B cell (primary cell): ENCODE data around the gene ALG1L2.
"Not testable (repeated sequence)": the region's sequence is repeated elsewhere in the genome, so short reads cannot be mapped to it uniquely, and the experiment has no call there.

Experiments used
- EZH2 ChIP-seq: IDR thresholded peaks from 2 replicates; pipeline ENCODE4 v1.6.1; 2012; ENCODE audit warnings: borderline replicate concordance, low read depth, mild to moderate bottlenecking, moderate library complexity, low read length; ENCODE audit not compliant: insufficient read depth, poor library complexity, severe bottlenecking
- TF ChIP-seq, protein P1 (sequence below): fragments of 200-600 bp; IDR thresholded peaks from one replicate; pipeline ENCODE4 v1.8.0; 2022; ENCODE audit warnings: antibody characterized with exemption, mild to moderate bottlenecking

DNA sequence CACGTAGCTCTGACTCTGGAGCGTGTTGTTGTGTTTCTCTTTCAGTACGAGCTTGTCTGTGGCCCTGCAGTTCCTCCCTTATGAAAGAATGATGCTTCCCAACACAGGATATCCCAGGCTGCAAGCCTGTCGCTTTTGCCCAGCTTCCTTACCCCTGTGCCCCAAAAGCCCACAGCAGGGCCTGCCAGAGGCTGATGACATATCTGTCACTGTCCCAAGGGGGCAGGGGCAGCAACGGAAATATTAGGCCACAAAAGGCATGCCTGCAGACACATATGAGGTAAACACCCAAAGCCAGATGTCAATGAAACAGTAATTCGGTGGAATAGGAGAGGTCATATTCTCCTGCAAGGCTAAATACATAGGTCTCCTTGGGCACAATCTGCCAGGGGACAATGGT lies 38.0 kb upstream of the ALG1L2 start:
- TF ChIP-seq, protein P1, sequence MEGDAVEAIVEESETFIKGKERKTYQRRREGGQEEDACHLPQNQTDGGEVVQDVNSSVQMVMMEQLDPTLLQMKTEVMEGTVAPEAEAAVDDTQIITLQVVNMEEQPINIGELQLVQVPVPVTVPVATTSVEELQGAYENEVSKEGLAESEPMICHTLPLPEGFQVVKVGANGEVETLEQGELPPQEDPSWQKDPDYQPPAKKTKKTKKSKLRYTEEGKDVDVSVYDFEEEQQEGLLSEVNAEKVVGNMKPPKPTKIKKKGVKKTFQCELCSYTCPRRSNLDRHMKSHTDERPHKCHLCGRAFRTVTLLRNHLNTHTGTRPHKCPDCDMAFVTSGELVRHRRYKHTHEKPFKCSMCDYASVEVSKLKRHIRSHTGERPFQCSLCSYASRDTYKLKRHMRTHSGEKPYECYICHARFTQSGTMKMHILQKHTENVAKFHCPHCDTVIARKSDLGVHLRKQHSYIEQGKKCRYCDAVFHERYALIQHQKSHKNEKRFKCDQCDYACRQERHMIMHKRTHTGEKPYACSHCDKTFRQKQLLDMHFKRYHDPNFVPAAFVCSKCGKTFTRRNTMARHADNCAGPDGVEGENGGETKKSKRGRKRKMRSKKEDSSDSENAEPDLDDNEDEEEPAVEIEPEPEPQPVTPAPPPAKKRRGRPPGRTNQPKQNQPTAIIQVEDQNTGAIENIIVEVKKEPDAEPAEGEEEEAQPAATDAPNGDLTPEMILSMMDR = not testable (repeated sequence)
- not testable (repeated sequence) for TF ChIP-seq EZH2
